ENCODE data around the gene CHPF.

DNA sequence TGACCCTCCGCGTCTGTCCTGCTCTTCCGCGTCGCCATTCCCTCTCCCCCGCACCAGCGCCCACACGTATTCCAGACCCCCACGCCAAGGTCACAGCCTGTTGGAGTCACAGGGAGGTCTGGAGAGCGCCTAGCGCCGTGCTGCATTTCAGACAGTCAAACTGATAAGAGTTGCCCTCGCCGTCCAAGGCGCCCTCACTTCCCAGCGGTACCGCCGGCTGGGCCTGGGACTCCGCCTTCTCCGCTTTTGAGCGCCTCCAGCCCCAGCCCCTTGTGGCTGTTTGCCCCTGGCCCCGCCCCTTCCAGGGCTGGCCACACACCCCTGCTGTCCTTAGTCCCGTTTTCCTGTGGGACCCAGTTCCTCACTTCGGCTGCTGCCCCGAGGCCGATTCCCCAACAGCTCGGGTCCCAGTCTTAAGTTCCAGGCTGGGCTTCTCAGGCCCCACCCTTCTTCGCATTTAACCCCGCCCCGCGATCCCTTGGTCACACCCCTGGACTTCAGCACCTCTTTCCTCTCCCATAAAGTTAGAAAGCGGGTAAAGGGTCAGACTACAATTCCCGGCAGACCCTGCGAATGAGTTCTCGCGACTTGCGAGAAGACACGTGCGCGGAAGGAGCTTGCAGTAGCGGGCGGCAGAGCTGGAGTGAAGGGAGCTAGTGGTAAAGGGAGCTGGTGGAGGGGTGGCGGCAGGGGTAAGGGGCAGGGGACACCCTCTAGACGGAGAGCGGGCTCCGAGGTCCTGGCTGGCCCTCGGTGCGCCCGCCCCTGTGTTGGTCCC lies 45.1 kb downstream of the CHPF start, which contains the start of gene GMPPA:
- TF ChIP-seq, protein P1, sequence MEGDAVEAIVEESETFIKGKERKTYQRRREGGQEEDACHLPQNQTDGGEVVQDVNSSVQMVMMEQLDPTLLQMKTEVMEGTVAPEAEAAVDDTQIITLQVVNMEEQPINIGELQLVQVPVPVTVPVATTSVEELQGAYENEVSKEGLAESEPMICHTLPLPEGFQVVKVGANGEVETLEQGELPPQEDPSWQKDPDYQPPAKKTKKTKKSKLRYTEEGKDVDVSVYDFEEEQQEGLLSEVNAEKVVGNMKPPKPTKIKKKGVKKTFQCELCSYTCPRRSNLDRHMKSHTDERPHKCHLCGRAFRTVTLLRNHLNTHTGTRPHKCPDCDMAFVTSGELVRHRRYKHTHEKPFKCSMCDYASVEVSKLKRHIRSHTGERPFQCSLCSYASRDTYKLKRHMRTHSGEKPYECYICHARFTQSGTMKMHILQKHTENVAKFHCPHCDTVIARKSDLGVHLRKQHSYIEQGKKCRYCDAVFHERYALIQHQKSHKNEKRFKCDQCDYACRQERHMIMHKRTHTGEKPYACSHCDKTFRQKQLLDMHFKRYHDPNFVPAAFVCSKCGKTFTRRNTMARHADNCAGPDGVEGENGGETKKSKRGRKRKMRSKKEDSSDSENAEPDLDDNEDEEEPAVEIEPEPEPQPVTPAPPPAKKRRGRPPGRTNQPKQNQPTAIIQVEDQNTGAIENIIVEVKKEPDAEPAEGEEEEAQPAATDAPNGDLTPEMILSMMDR (IDR thresholded peaks at IDR 0.05; ENCODE audit: low read depth, low read length, missing input control): no peak
- TF ChIP-seq, protein P2, sequence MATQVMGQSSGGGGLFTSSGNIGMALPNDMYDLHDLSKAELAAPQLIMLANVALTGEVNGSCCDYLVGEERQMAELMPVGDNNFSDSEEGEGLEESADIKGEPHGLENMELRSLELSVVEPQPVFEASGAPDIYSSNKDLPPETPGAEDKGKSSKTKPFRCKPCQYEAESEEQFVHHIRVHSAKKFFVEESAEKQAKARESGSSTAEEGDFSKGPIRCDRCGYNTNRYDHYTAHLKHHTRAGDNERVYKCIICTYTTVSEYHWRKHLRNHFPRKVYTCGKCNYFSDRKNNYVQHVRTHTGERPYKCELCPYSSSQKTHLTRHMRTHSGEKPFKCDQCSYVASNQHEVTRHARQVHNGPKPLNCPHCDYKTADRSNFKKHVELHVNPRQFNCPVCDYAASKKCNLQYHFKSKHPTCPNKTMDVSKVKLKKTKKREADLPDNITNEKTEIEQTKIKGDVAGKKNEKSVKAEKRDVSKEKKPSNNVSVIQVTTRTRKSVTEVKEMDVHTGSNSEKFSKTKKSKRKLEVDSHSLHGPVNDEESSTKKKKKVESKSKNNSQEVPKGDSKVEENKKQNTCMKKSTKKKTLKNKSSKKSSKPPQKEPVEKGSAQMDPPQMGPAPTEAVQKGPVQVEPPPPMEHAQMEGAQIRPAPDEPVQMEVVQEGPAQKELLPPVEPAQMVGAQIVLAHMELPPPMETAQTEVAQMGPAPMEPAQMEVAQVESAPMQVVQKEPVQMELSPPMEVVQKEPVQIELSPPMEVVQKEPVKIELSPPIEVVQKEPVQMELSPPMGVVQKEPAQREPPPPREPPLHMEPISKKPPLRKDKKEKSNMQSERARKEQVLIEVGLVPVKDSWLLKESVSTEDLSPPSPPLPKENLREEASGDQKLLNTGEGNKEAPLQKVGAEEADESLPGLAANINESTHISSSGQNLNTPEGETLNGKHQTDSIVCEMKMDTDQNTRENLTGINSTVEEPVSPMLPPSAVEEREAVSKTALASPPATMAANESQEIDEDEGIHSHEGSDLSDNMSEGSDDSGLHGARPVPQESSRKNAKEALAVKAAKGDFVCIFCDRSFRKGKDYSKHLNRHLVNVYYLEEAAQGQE (IDR thresholded peaks at IDR 0.05): peak; percentile 96
- TF ChIP-seq, protein P3, sequence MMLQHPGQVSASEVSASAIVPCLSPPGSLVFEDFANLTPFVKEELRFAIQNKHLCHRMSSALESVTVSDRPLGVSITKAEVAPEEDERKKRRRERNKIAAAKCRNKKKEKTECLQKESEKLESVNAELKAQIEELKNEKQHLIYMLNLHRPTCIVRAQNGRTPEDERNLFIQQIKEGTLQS (IDR thresholded peaks at IDR 0.05): no peak
- TF ChIP-seq, protein P4, sequence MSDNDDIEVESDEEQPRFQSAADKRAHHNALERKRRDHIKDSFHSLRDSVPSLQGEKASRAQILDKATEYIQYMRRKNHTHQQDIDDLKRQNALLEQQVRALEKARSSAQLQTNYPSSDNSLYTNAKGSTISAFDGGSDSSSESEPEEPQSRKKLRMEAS (IDR thresholded peaks at IDR 0.05): no peak

Data from liver (tissue), 3 donors.